ENCODE results near the gene TMBIM6.

TMBIM6 gene

DNA sequence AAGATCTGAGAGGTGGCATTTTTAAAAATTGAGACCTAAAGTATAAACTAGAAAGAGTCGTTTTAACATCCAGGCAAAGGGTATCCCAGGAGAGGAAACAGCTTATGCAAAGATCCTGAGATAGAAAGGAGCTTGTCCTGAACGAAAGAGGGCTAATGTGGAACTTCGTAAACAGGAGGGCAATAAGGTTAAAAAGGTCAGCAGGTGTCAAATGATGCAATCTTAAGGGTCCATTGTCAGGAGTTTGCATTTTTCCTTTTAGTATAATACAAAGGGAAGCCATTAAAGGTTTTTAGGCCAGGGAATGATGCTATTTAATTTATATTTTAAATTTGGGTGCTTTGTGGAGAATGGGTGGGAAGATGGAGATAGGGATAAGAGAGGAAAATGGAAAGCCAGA, 48.5 kb upstream of the TMBIM6 start:
- ChIA-PET CTCF (interaction anchor here (1.2 to 2.1 kb wide), 2 partner anchors 14 to 40 kb away, joined by 3 to 6 read pairs; no protein-coding TSS in a partner anchor), POLR2A (no interaction called here)
- TF ChIP-seq GLIS1 (tag by site-specific recombination; IDR thresholded peaks at IDR 0.05) (no peak), ZNF707 (tag by site-specific recombination; IDR thresholded peaks at IDR 0.05) (no peak), ZNF19 (tag by site-specific recombination; IDR thresholded peaks at IDR 0.05; ENCODE audit: low read depth) (no peak), ZNF274 (IDR thresholded peaks at IDR 0.05; ENCODE audit: low read length) (no peak), ZNF274 (tag by site-specific recombination; IDR thresholded peaks at IDR 0.05; ENCODE audit: borderline replicate concordance) (no peak)
- Histone ChIP-seq H3K4me1 (ENCODE audit: control insufficient read depth, insufficient read depth, low read length) (peaks cover 8% of the 10 kb centered on the region), H3K27ac (ENCODE audit: extremely low read depth, low read depth, low read length) (no peak overlapping the region), H3K4me3 (ENCODE audit: low read depth, low read length) (no peak overlapping the region), H3K9me3 (ENCODE audit: control insufficient read depth, insufficient read depth, low read depth, low read length) (no peaks in the 10 kb centered on the region), H3K36me3 (ENCODE audit: control insufficient read depth in 2 of 2, insufficient read depth in 1 of 2, low read length in 2 of 2) (no peaks in the 10 kb centered on the region)

DNA sequence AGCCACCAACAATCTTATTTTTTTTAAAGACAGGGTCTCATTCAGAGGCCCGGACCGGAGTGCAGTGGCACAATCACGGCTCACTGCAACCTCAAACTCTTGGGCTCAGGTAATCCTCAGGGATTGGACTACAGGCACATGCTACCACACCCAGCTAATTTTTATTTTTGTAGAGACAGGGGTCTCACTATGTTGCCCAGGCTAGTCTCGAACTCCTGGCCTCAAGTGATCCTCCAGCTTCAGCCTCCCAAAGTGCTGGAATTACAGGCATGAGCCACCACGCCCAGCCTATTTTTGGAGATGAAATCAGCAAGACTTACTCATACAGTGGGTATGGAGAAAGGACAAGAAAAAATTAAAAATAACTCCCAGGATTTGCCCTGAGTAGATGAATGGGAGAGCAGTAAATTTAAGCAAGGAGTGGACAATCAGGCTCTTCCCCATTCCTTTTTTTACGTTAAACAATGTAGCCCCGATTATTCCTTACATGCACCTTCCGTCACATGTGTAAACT, 47.4 kb upstream of the TMBIM6 start:
- H3K4me1 ChIP-seq (ENCODE audit: control insufficient read depth, insufficient read depth, low read length): peaks cover 12% of the 10 kb centered on the region

DNA sequence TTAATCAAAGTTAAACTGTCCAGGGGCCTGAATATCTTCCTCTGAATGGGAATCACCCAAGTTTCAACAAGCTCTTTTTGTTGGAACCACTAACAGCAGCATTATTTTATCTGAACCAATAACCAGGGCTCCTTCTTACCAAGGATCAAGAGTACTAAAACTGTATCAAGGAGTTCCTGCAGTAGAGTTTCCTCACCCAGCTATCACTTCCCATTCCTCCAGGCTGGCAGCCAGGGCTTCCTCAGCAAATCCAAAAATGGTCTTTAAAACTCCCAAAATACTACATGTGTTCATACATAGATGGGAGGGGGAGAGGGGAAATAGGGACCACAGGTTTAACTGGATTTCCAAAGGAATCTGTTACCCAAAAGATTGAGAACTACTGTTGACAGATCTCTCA, 44.6 kb upstream of the TMBIM6 start:
- H3K4me3 ChIP-seq (ENCODE audit: low read depth, low read length): no peak overlapping the region
- no peak overlapping the region for H3K27ac ChIP-seq (ENCODE audit: extremely low read depth, low read depth, low read length)
- ChIA-PET CTCF (interaction anchor here (1.3 kb wide), 1 partner anchor 115 kb away, joined by 3 read pairs; no protein-coding TSS in a partner anchor), POLR2A (interaction anchor here (0.6 kb wide), 1 partner anchor 49 kb away, joined by 3 read pairs; no protein-coding TSS in a partner anchor)
- peaks cover 6% of the 10 kb centered on the region; the same call in 1 of the 2 replicates for H3K4me1 ChIP-seq (ENCODE audit: control insufficient read depth, insufficient read depth, low read length)
- TF ChIP-seq ZNF24 (tag by site-specific recombination; IDR thresholded peaks at IDR 0.05): no peak
- TF ChIP-seq ZNF777 (tag by site-specific recombination; IDR thresholded peaks at IDR 0.05; ENCODE audit: borderline replicate concordance): no peak
- no peak for TF ChIP-seq ZNF548 (tag by site-specific recombination; IDR thresholded peaks at IDR 0.05)
- TF ChIP-seq, protein P1, sequence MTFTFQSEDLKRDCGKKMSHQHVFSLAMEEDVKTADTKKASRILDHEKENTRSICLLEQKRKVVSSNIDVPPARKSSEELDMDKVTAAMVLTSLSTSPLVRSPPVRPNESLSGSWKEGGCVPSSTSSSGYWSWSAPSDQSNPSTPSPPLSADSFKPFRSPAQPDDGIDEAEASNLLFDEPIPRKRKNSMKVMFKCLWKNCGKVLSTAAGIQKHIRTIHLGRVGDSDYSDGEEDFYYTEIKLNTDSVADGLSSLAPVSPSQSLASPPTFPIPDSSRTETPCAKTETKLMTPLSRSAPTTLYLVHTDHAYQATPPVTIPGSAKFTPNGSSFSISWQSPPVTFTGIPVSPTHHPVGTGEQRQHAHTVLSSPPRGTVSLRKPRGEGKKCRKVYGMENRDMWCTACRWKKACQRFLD (tag by site-specific recombination; IDR thresholded peaks at IDR 0.05): no peak
- no peak for TF ChIP-seq KLF9 (tag by site-specific recombination; IDR thresholded peaks at IDR 0.05; ENCODE audit: low read depth)
- no peak for TF ChIP-seq ZNF292 (tag by site-specific recombination; IDR thresholded peaks at IDR 0.05; ENCODE audit: borderline replicate concordance, low read depth)
- TF ChIP-seq ZNF112 (tag by site-specific recombination; IDR thresholded peaks at IDR 0.05): no peak
- TF ChIP-seq ZNF843 (tag by site-specific recombination; IDR thresholded peaks at IDR 0.05): no peak
- no peak for TF ChIP-seq ZNF621 (tag by site-specific recombination; IDR thresholded peaks at IDR 0.05)
- no peak for TF ChIP-seq ZFP69B (tag by site-specific recombination; IDR thresholded peaks at IDR 0.05)
- TF ChIP-seq ZFP37 (tag by site-specific recombination; IDR thresholded peaks at IDR 0.05): no peak
- no peaks in the 10 kb centered on the region for H3K9me3 ChIP-seq (ENCODE audit: control insufficient read depth, insufficient read depth, low read depth, low read length)
- H3K36me3 ChIP-seq (ENCODE audit: control insufficient read depth in 2 of 2, insufficient read depth in 1 of 2, low read length in 2 of 2): no peaks in the 10 kb centered on the region; a peak in 1 of 3 replicates

More for the DNA sequence above, 47.4 kb upstream of the TMBIM6 start:
- no peak overlapping the region for H3K4me3 ChIP-seq (ENCODE audit: low read depth, low read length)
- POLR2A ChIA-PET: no interaction called here
- TF ChIP-seq ZNF121 (tag by site-specific recombination; IDR thresholded peaks at IDR 0.05): peak; percentile 73; the same call in 1 of the 2 replicates
- no peak for TF ChIP-seq ZNF112 (tag by site-specific recombination; IDR thresholded peaks at IDR 0.05)
- no peaks in the 10 kb centered on the region for H3K9me3 ChIP-seq (ENCODE audit: control insufficient read depth, insufficient read depth, low read depth, low read length)
- H3K27ac ChIP-seq (ENCODE audit: extremely low read depth, low read depth, low read length): no peak overlapping the region
- CTCF ChIA-PET: no interaction called here
- no peaks in the 10 kb centered on the region for H3K36me3 ChIP-seq (ENCODE audit: control insufficient read depth in 2 of 2, insufficient read depth in 1 of 2, low read length in 2 of 2)

DNA sequence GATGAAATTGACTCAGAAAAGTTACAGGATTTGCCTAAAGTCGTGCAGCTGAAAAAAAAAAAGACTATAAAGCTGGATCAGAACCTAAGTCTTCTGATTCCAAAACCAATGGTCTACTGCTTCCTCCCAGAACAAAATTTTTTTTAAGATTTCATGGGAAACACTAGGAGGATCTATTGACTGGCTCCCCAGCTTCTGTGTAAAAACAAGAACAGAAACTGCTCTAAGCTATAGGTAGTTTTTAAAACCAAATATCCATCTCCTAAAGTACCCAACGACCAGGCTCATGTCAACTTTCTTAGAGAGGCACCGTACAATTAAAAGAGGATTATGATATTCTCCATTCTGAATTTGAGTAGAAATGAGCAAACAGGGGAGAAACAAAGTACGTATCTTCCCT, 43.5 kb upstream of the TMBIM6 start:
- TF ChIP-seq, protein P2, sequence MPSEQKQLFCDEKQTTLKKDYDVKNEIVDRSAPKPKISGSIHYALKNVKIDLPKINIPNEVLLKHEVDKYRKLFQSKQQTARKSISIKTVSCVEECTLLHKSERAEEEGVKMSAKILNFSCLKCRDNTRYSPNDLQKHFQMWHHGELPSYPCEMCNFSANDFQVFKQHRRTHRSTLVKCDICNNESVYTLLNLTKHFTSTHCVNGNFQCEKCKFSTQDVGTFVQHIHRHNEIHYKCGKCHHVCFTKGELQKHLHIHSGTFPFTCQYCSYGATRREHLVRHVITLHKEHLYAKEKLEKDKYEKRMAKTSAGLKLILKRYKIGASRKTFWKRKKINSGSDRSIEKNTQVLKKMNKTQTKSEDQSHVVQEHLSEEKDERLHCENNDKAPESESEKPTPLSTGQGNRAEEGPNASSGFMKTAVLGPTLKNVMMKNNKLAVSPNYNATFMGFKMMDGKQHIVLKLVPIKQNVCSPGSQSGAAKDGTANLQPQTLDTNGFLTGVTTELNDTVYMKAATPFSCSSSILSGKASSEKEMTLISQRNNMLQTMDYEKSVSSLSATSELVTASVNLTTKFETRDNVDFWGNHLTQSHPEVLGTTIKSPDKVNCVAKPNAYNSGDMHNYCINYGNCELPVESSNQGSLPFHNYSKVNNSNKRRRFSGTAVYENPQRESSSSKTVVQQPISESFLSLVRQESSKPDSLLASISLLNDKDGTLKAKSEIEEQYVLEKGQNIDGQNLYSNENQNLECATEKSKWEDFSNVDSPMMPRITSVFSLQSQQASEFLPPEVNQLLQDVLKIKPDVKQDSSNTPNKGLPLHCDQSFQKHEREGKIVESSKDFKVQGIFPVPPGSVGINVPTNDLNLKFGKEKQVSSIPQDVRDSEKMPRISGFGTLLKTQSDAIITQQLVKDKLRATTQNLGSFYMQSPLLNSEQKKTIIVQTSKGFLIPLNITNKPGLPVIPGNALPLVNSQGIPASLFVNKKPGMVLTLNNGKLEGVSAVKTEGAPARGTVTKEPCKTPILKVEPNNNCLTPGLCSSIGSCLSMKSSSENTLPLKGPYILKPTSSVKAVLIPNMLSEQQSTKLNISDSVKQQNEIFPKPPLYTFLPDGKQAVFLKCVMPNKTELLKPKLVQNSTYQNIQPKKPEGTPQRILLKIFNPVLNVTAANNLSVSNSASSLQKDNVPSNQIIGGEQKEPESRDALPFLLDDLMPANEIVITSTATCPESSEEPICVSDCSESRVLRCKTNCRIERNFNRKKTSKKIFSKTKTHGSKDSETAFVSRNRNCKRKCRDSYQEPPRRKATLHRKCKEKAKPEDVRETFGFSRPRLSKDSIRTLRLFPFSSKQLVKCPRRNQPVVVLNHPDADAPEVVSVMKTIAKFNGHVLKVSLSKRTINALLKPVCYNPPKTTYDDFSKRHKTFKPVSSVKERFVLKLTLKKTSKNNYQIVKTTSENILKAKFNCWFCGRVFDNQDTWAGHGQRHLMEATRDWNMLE (tag by site-specific recombination; conservative IDR thresholded peaks at IDR 0.05; ENCODE audit: low read depth): no peak
- TF ChIP-seq IKZF3 (tag by site-specific recombination; IDR thresholded peaks at IDR 0.05): no peak
- no peak for TF ChIP-seq BCL11A (tag by site-specific recombination; IDR thresholded peaks at IDR 0.05; ENCODE audit: low read depth)
- TF ChIP-seq KLF9 (tag by site-specific recombination; IDR thresholded peaks at IDR 0.05; ENCODE audit: low read depth): no peak
- TF ChIP-seq ZNF670 (tag by site-specific recombination; IDR thresholded peaks at IDR 0.05; ENCODE audit: low read depth): no peak
- no peak overlapping the region for H3K4me3 ChIP-seq (ENCODE audit: low read depth, low read length)
- H3K9me3 ChIP-seq (ENCODE audit: control insufficient read depth, insufficient read depth, low read depth, low read length): no peaks in the 10 kb centered on the region
- no peaks in the 10 kb centered on the region; a peak in 1 of 3 replicates for H3K36me3 ChIP-seq (ENCODE audit: control insufficient read depth in 2 of 2, insufficient read depth in 1 of 2, low read length in 2 of 2)
- ChIA-PET POLR2A (no interaction called here), CTCF (interaction anchor here (0.7 to 1.3 kb wide), 2 partner anchors 116 to 808 kb away, joined by 3 to 4 read pairs; no protein-coding TSS in a partner anchor)
- H3K4me1 ChIP-seq (ENCODE audit: control insufficient read depth, insufficient read depth, low read length): peaks cover 6% of the 10 kb centered on the region; the same call in 1 of the 2 replicates
- H3K27ac ChIP-seq (ENCODE audit: extremely low read depth, low read depth, low read length): no peak overlapping the region
